Measurements from ENCODE around the gene NRXN2. TPM values are rescaled to one million over a fixed set of nuclear protein-coding genes. Genes with fewer than 3 reads are reported as not detected.

Gene NRXN2
- total and polyA plus RNA-seq, 4 donors, result 0.17 to 2.8 (median 1.4) TPM

GRCh38 chr11:64661146-64661545, 61.9 kb downstream of the NRXN2 start:
- Histone ChIP-seq H3K27me3 (ENCODE audit: control insufficient read depth in 4 of 4, insufficient read depth in 4 of 4, low read length in 3 of 4) (no peaks in the 10 kb centered on the region), H3K4me1 (ENCODE audit: control insufficient read depth in 4 of 4, insufficient read depth in 4 of 4, low read length in 3 of 4) (peaks cover 0 to 21% (median 17%) of the 10 kb centered on the region in 4 donors), H3K9me3 (ENCODE audit: control insufficient read depth in 4 of 4, low read length in 3 of 4) (no peaks in the 10 kb centered on the region), H3K9ac (ENCODE audit: low read depth in 1 of 2, low read length in 2 of 2) (no peak overlapping the region), H3K27ac (ENCODE audit: low read depth in 1 of 2, low read length in 2 of 2) (no peak overlapping the region), H3K36me3 (ENCODE audit: control insufficient read depth in 4 of 4, insufficient read depth in 3 of 4, low read depth in 1 of 4, low read length in 3 of 4) (no peaks in the 10 kb centered on the region), H3K4me3 (ENCODE audit: low read depth in 1 of 3, low read length in 3 of 3) (no peak overlapping the region)
- 79% methylated on average over 6 of the region's 6 CpGs for WGBS
- no peak for DNase-seq (ENCODE audit: low spot score)
- TF ChIP-seq RAD21 (IDR thresholded peaks at IDR 0.05) (no peak), FOXA1 (IDR thresholded peaks at IDR 0.05) (no peak), FOXA2 (IDR thresholded peaks at IDR 0.05) (no peak), ATF3 (IDR thresholded peaks at IDR 0.05) (no peak), REST (IDR thresholded peaks at IDR 0.05) (no peak), ZBTB33 (IDR thresholded peaks at IDR 0.05) (no peak), GABPA (IDR thresholded peaks at IDR 0.05 in 1 of 2, conservative IDR thresholded peaks at IDR 0.05 in 1 of 2) (no peak), HNF4G (IDR thresholded peaks at IDR 0.05) (no peak), RXRA (IDR thresholded peaks at IDR 0.05) (no peak), NR2F2 (IDR thresholded peaks at IDR 0.05) (no peak), TAF1 (conservative IDR thresholded peaks at IDR 0.05) (no peak), EGR1 (IDR thresholded peaks at IDR 0.05; ENCODE audit: low read depth in 2 of 2) (no peak), MAX (IDR thresholded peaks at IDR 0.05) (no peak), YY1 (IDR thresholded peaks at IDR 0.05) (no peak), SP1 (IDR thresholded peaks at IDR 0.05) (no peak), HNF4A (conservative IDR thresholded peaks at IDR 0.05) (no peak), JUND (IDR thresholded peaks at IDR 0.05) (no peak), CTCF (IDR thresholded peaks at IDR 0.05; ENCODE audit: low read depth, low read length, missing input control) (no peak)

Data from liver (tissue), 9 donors.